HG03095 (cell line): ENCODE measurements around the gene SNTG2.
"Not testable (repeated sequence)": the region's sequence is repeated elsewhere in the genome, so short reads cannot be mapped to it uniquely, and the experiment has no call there.

ENCODE experiments used
- ATAC-seq: cut with Tn5 transposase; IDR thresholded peaks from one replicate; pipeline ENCODE4 v1.9.1; 2021; ENCODE audit warnings: moderate library complexity; ENCODE audit not compliant: unreplicated experiment

Gene SNTG2

GRCh38 chr2:1402064-1402463 lies 451.4 kb downstream of the SNTG2 start:
- no peak for ATAC-seq

GRCh38 chr2:1403565-1403964 lies 452.9 kb downstream of the SNTG2 start:
- ATAC-seq: no peak

GRCh38 chr2:1405124-1405523 lies 454.5 kb downstream of the SNTG2 start:
- ATAC-seq: no peak

- no peak for ATAC-seq
These were observed 455.3 kb downstream of the SNTG2 start for GRCh38 chr2:1405967-1406366.

GRCh38 chr2:1406434-1406833 lies 455.8 kb downstream of the SNTG2 start:
- ATAC-seq: no peak

- ATAC-seq: no peak
These were observed 457.5 kb downstream of the SNTG2 start for GRCh38 chr2:1407950-1408675.

- no peak for ATAC-seq
These were observed 462.6 kb downstream of the SNTG2 start, which contains the start of gene TPO for GRCh38 chr2:1413156-1413710. TPO (plus strand) TSS chr2:1413463; CDS start chr2:1414409, 946 bp downstream.

GRCh38 chr2:1414121-1414520 lies 463.5 kb downstream of the SNTG2 start:
- no peak for ATAC-seq

GRCh38 chr2:1414901-1415300 lies 464.3 kb downstream of the SNTG2 start:
- not testable (repeated sequence) for ATAC-seq

GRCh38 chr2:1415501-1415900 lies 464.9 kb downstream of the SNTG2 start:
- no peak for ATAC-seq
